Neural cell (in vitro differentiated cells): ENCODE results near the gene NPR2. TPM values are rescaled to one million over a fixed set of nuclear protein-coding genes. Genes with fewer than 3 reads are reported as not detected.

ENCODE experiments used
- H2AFZ ChIP-seq: fragments of 200-600, 300-800 bp; sonication (generic), shearing (Covaris generic); 2 replicates; pipeline ENCODE4 v1.6.0; 2014; ENCODE audit warnings: low read depth, mild to moderate bottlenecking, antibody characterized with exemption, low read length, moderate library complexity
- H3F3A ChIP-seq: fragments of 200-600 bp; shearing (Covaris generic); 2 replicates; pipeline ENCODE4 v1.6.1; 2016; ENCODE audit warnings: mild to moderate bottlenecking, moderate library complexity, mixed read lengths, antibody characterized with exemption, low read length; ENCODE audit not compliant: insufficient read depth, poor library complexity, severe bottlenecking
- H3K27ac ChIP-seq: fragments of 200-600, 300-800 bp; sonication (generic), shearing (Covaris generic); 2 replicates; pipeline ENCODE4 v1.5.1; 2014; ENCODE audit warnings: mild to moderate bottlenecking, low read length, moderate library complexity
- H3K27me3 ChIP-seq: fragments of 300-800, 200-600 bp; sonication (generic), shearing (Covaris generic); 2 replicates; pipeline ENCODE4 v1.6.0; 2014; ENCODE audit warnings: mild to moderate bottlenecking, low read depth, low read length, moderate library complexity; ENCODE audit not compliant: insufficient read depth
- H3K36me3 ChIP-seq: fragments of 300-800, 200-600 bp; sonication (generic), shearing (Covaris generic); 2 replicates; pipeline ENCODE4 v1.5.1; 2014; ENCODE audit warnings: mild to moderate bottlenecking, antibody characterized with exemption, low read length, moderate library complexity; ENCODE audit not compliant: insufficient read depth
- H3K4me2 ChIP-seq: fragments of 300-800, 200-600 bp; sonication (generic), shearing (Covaris generic); 2 replicates; pipeline ENCODE4 v1.6.0; 2014; ENCODE audit warnings: mild to moderate bottlenecking, low read length
- H3K4me3 ChIP-seq: fragments of 300-800, 200-600 bp; sonication (generic), shearing (Covaris generic); 2 replicates; pipeline ENCODE4 v1.5.1; 2014; ENCODE audit warnings: mild to moderate bottlenecking, low read length, moderate library complexity
- H3K79me2 ChIP-seq: fragments of 200-600 bp; shearing (Covaris generic); replicated peaks from 2 replicates; pipeline ENCODE4 v1.6.0; 2014; ENCODE audit warnings: mild to moderate bottlenecking, low read length, moderate library complexity; ENCODE audit not compliant: insufficient read depth
- H3K9ac ChIP-seq: fragments of 300-800, 200-600 bp; sonication (generic), shearing (Covaris generic); 2 replicates; pipeline ENCODE4 v1.6.1; 2016; ENCODE audit warnings: mild to moderate bottlenecking, low read length, mixed read lengths
- H3K9me2 ChIP-seq: fragments of 200-600 bp; shearing (Covaris generic); 2 replicates; pipeline ENCODE4 v1.6.1; 2016; ENCODE audit warnings: mild to moderate bottlenecking, low read length, mixed read lengths; ENCODE audit not compliant: insufficient read depth
- H3K9me3 ChIP-seq: fragments of 200-600, 300-800 bp; sonication (generic), shearing (Covaris generic); 2 replicates; pipeline ENCODE4 v1.6.1; 2016; ENCODE audit warnings: mild to moderate bottlenecking, mixed run types, low read length, moderate library complexity, mixed read lengths
- H4K20me1 ChIP-seq: fragments of 200-600 bp; shearing (Covaris generic); 2 replicates; pipeline ENCODE4 v1.6.1; 2016; ENCODE audit warnings: mild to moderate bottlenecking, mixed run types; ENCODE audit not compliant: insufficient read depth
- CTCF ChIP-seq: fragments of 450-650 bp; IDR thresholded peaks from 2 replicates; pipeline ENCODE4 v1.5.1; 2014; ENCODE audit warnings: antibody characterized with exemption, mild to moderate bottlenecking, moderate library complexity; ENCODE audit not compliant: poor library complexity, severe bottlenecking
- EP300 ChIP-seq: fragments of 450-650 bp; conservative IDR thresholded peaks from 2 replicates; pipeline ENCODE4 v1.6.1; 2014; ENCODE audit warnings: antibody characterized with exemption, mild to moderate bottlenecking, moderate library complexity; ENCODE audit not compliant: poor library complexity, severe bottlenecking
- EZH2 ChIP-seq: fragments of 200-600, 300-800 bp; shearing (Covaris generic), sonication (generic); IDR thresholded peaks from 2 replicates; pipeline ENCODE4 v1.6.1; 2014; ENCODE audit warnings: antibody characterized with exemption, low read length, borderline replicate concordance, mild to moderate bottlenecking; ENCODE audit not compliant: insufficient read depth, poor library complexity, severe bottlenecking
- MXI1 ChIP-seq: fragments of 450-650 bp; conservative IDR thresholded peaks from 2 replicates; pipeline ENCODE4 v1.6.1; 2014; ENCODE audit warnings: antibody characterized with exemption, mild to moderate bottlenecking; ENCODE audit not compliant: poor library complexity, severe bottlenecking
- POLR2AphosphoS5 ChIP-seq: IDR thresholded peaks from 2 replicates; pipeline ENCODE4 v1.6.1; 2012
- RAD21 ChIP-seq: fragments of 450-650 bp; conservative IDR thresholded peaks from 2 replicates; pipeline ENCODE4 v1.6.1; 2014; ENCODE audit warnings: antibody characterized with exemption, mild to moderate bottlenecking, moderate library complexity
- REST ChIP-seq: IDR thresholded peaks from 2 replicates; pipeline ENCODE4 v1.6.1; 2012; ENCODE audit warnings: borderline replicate concordance
- SMC3 ChIP-seq: fragments of 450-650 bp; conservative IDR thresholded peaks from 2 replicates; pipeline ENCODE4 v1.6.1; 2014; ENCODE audit warnings: antibody characterized with exemption, mild to moderate bottlenecking, moderate library complexity; ENCODE audit not compliant: poor library complexity
- TAF1 ChIP-seq: IDR thresholded peaks from 2 replicates; pipeline ENCODE4 v1.6.1; 2012; ENCODE audit warnings: low read depth
- polyA plus RNA-seq: library from polyadenylated mRNA; depleted of rRNA; stranded (reverse); fragments of >200 nt; gene quantifications from 2 replicates; pipeline ENCODE4 v1.2.3, GENCODE V29; 2014

The NPR2 gene
- polyA plus RNA-seq, 1 donor from 2014 or later = 9.6 TPM

GRCh38 chr9:35835766-35836165 is 44.4 kb downstream of the NPR2 start:
- H3F3A ChIP-seq = no peaks in the 10 kb centered on the region
- H3K36me3 ChIP-seq = peaks cover 4% of the 10 kb centered on the region
- H4K20me1 ChIP-seq = no peaks in the 10 kb centered on the region
- H3K27ac ChIP-seq = no peak overlapping the region
- H3K9me3 ChIP-seq = no peaks in the 10 kb centered on the region
- TF ChIP-seq REST (no peak), SMC3 (no peak), MXI1 (no peak), POLR2AphosphoS5 (no peak)
- H3K79me2 ChIP-seq = peaks cover under 1% of the 10 kb centered on the region
- no peak overlapping the region for H2AFZ ChIP-seq
- H3K4me2 ChIP-seq = no peak overlapping the region
- no peak overlapping the region for H3K4me3 ChIP-seq
- H3K9me2 ChIP-seq = no peaks in the 10 kb centered on the region
- H3K9ac ChIP-seq = no peak overlapping the region
- H3K27me3 ChIP-seq = no peaks in the 10 kb centered on the region

- Histone ChIP-seq H3K36me3 (peaks cover 4% of the 10 kb centered on the region), H4K20me1 (no peaks in the 10 kb centered on the region)
These were observed 45.2 kb downstream of the NPR2 start for GRCh38 chr9:35836595-35836994.

More at GRCh38 chr9:35836595-35836994, 45.2 kb downstream of the NPR2 start:
- Histone ChIP-seq H2AFZ (no peak overlapping the region), H3K27me3 (no peaks in the 10 kb centered on the region), H3K9me3 (no peaks in the 10 kb centered on the region), H3K27ac (no peak overlapping the region), H3K4me3 (no peak overlapping the region), H3K4me2 (no peak overlapping the region), H3F3A (no peaks in the 10 kb centered on the region), H3K9ac (no peak overlapping the region), H3K79me2 (no peaks in the 10 kb centered on the region), H3K9me2 (no peaks in the 10 kb centered on the region)
- no peak for TF ChIP-seq REST
- no peak for TF ChIP-seq EZH2
- no peak for TF ChIP-seq TAF1
- no peak for TF ChIP-seq EP300
- TF ChIP-seq CTCF = no peak
- no peak for TF ChIP-seq POLR2AphosphoS5
- no peak for TF ChIP-seq MXI1
- TF ChIP-seq SMC3 = no peak
- TF ChIP-seq RAD21 = no peak
